Transverse colon (tissue), 3 donors: ENCODE measurements around the gene GNG7.

ENCODE experiments used
- CTCF ChIP-seq, 5 experiments: fragments of 200-600 bp in 3 of 5; fragments of 450-650 bp in 2 of 5; sonication (generic) in 3 of 5; IDR thresholded peaks; 1 replicate in 2 of 5; 2 replicates in 3 of 5; pipeline ENCODE4 v1.5.1; 2016 to 2017; ENCODE audit warnings: antibody characterized with exemption in 5 of 5, inconsistent platforms in 3 of 5, mild to moderate bottlenecking in 2 of 5, moderate library complexity in 1 of 5
- EP300 ChIP-seq: sonication (generic); formaldehyde crosslinking; IDR thresholded peaks from one replicate; pipeline ENCODE4 v1.6.1; 2017; ENCODE audit warnings: antibody characterized with exemption, low read depth

- TF ChIP-seq CTCF (IDR thresholded peaks at IDR 0.05), result no peak
- TF ChIP-seq EP300, result no peak
Observed at GRCh38 chr19:2619076-2619475, 83.4 kb downstream of the GNG7 start.
